A549 (cell line): ENCODE measurements around the gene DXO. TPM values are rescaled to one million over a fixed set of nuclear protein-coding genes. Genes with fewer than 3 reads are reported as not detected.

ENCODE experiments used
- ATAC-seq, 2 experiments: fragments of 200-7000 bp in 1 of 2; fragments of >200 bp in 1 of 2; cut with Nextera tagmentation in 1 of 2; cut with Tn5 transposase in 1 of 2; 3 replicates each; pipeline versions ENCODE4 v1.8.0 to v1.9.1; 2018 to 2020; ENCODE audit warnings: mild to moderate bottlenecking in 1 of 2, moderate library complexity in 1 of 2
- CTCF ChIA-PET: fragments of 300-600 bp; sonication (Branson Sonifier 250); formaldehyde crosslinking; extraction: SDS; loops from one replicate; lab custom pipeline; 2021; ENCODE audit warnings: antibody characterized with exemption, inconsistent platforms; lab: Yijun Ruan, JAX
- POLR2A ChIA-PET: fragments of 350-600 bp; formaldehyde crosslinking; extraction: SDS; loops from one replicate; lab custom pipeline; 2021; ENCODE audit warnings: antibody characterized with exemption, inconsistent platforms; lab: Yijun Ruan, JAX
- DNase-seq, 2 experiments: peaks; one replicate each; pipeline versions ENCODE4 v3.0.0 to v3.0.0-alpha.2; 2011 to 2016; ENCODE audit warnings: low read depth in 1 of 2, low spot score in 1 of 2
- FAIRE-seq: peaks from 2 replicates; lab custom pipeline; 2011; peaks lifted over from hg19 to GRCh38; lab: Jason Lieb, UNC
- H3K27ac ChIP-seq, 2 experiments: fragments of >200 bp; sonication (Bioruptor Twin); formaldehyde crosslinking; 3 replicates each; pipeline ENCODE4 v1.5.1; 2016 to 2017
- H3K4me1 ChIP-seq: fragments of >200 bp; sonication (Bioruptor Twin); formaldehyde crosslinking; 3 replicates; pipeline ENCODE4 v1.6.1; 2016
- H3K4me2 ChIP-seq: fragments of >200 bp; sonication (Bioruptor Twin); formaldehyde crosslinking; 3 replicates; pipeline ENCODE4 v1.6.1; 2016
- H3K4me3 ChIP-seq: fragments of >200 bp; sonication (Bioruptor Twin); formaldehyde crosslinking; 3 replicates; pipeline ENCODE4 v1.5.1; 2016
- H3K9me3 ChIP-seq: fragments of >200 bp; sonication (Bioruptor Twin); formaldehyde crosslinking; 3 replicates; pipeline ENCODE4 v1.6.1; 2016
- CBX8 ChIP-seq: fragments of 200-600 bp; sonication (generic); IDR thresholded peaks from 2 replicates; pipeline ENCODE4 v1.6.1; 2016
- CEBPB ChIP-seq, 2 experiments: fragments of >200 bp in 1 of 2; sonication (Bioruptor Twin) in 1 of 2; formaldehyde crosslinking in 1 of 2; IDR thresholded peaks; 2 replicates each; pipeline ENCODE4 v1.6.1; 2012 to 2016
- CHD2 ChIP-seq: fragments of 150-350 bp; IDR thresholded peaks from 2 replicates; pipeline ENCODE4 v1.6.1; 2014; ENCODE audit warnings: low read length; ENCODE audit not compliant: partially characterized antibody
- CHD4 ChIP-seq: fragments of 200-600 bp; sonication (generic); IDR thresholded peaks from 2 replicates; pipeline ENCODE4 v1.6.1; 2016; ENCODE audit warnings: antibody characterized with exemption, mild to moderate bottlenecking, borderline replicate concordance
- FOXS1 ChIP-seq: fragments of 250-450 bp; sonication (Bioruptor Pico); IDR thresholded peaks from 2 replicates; pipeline ENCODE4 v1.5.0; 2020; ENCODE audit warnings: mild to moderate bottlenecking, moderate library complexity
- GATA3 ChIP-seq: IDR thresholded peaks from 2 replicates; pipeline ENCODE4 v1.6.1; 2012; ENCODE audit warnings: borderline replicate concordance
- HDAC2 ChIP-seq: fragments of 200-600 bp; sonication (generic); IDR thresholded peaks from 2 replicates; pipeline ENCODE4 v1.6.1; 2016
- HEYL ChIP-seq: fragments of 250-450 bp; sonication (Bioruptor Pico); IDR thresholded peaks from 2 replicates; pipeline ENCODE4 v1.8.0; 2021; ENCODE audit warnings: mild to moderate bottlenecking, moderate library complexity
- HOXB13 ChIP-seq: fragments of 250-450 bp; sonication (Bioruptor Pico); IDR thresholded peaks from 2 replicates; pipeline ENCODE4 v1.5.0; 2020; ENCODE audit warnings: low read depth, mild to moderate bottlenecking, moderate library complexity
- MAFK ChIP-seq: fragments of 450-650 bp; IDR thresholded peaks from 2 replicates; pipeline ENCODE4 v1.6.1; 2014; ENCODE audit not compliant: partially characterized antibody
- MAZ ChIP-seq: fragments of 150-350 bp; IDR thresholded peaks from 2 replicates; pipeline ENCODE4 v1.6.1; 2014; ENCODE audit warnings: antibody characterized with exemption, low read depth, low read length, borderline replicate concordance
- MYC ChIP-seq: IDR thresholded peaks from 2 replicates; pipeline ENCODE4 v1.6.1; 2012; ENCODE audit warnings: mild to moderate bottlenecking, inconsistent platforms, low read length, improper control_type of control experiment, borderline replicate concordance
- RARB ChIP-seq: fragments of 250-450 bp; sonication (Bioruptor Pico); IDR thresholded peaks from 2 replicates; pipeline ENCODE4 v1.8.0; 2021; ENCODE audit warnings: mild to moderate bottlenecking, moderate library complexity
- SMC3 ChIP-seq: fragments of >200 bp; sonication (Bioruptor Twin); formaldehyde crosslinking; IDR thresholded peaks from 3 replicates; pipeline ENCODE4 v1.6.1; 2018; ENCODE audit warnings: inconsistent platforms
- SREBF2 ChIP-seq: fragments of 450-650 bp; IDR thresholded peaks from 2 replicates; pipeline ENCODE4 v1.6.1; 2014; ENCODE audit warnings: mild to moderate bottlenecking, moderate library complexity
- TFCP2L1 ChIP-seq: fragments of 250-450 bp; sonication (Bioruptor Pico); IDR thresholded peaks from 2 replicates; pipeline ENCODE4 v1.5.0; 2021; ENCODE audit warnings: mild to moderate bottlenecking
- ZC3H11A ChIP-seq: fragments of 450-650 bp; IDR thresholded peaks from 2 replicates; pipeline ENCODE4 v1.6.1; 2014; ENCODE audit warnings: antibody characterized with exemption, mild to moderate bottlenecking
- ZNF302 ChIP-seq: fragments of 250-450 bp; sonication (Bioruptor Pico); IDR thresholded peaks from 2 replicates; pipeline ENCODE4 v1.9.0; 2021; ENCODE audit warnings: inconsistent platforms, mild to moderate bottlenecking, moderate library complexity
- WGBS: methylation state at CpG from one replicate; pipeline ENCODE4 v1.1.6; 2017; ENCODE audit errors: missing lambda C conversion rate; 5-methylcytosine and 5-hydroxymethylcytosine counted together
- polyA plus RNA-seq, 4 experiments: library from polyadenylated mRNA; depleted of rRNA in 3 of 4; stranded (reverse); fragments of >200 nt; fragmentation: RNase III in 1 of 4; extraction: RNeasy Plus Mini Kit Qiagen cat#74134 plus additional on column Dnase treatment in 1 of 4; gene quantifications; 2 replicates in 3 of 4; 3 replicates in 1 of 4; pipeline ENCODE4 v1.2.3, GENCODE V29; 2011 to 2017
- TF ChIP-seq, protein P1 (sequence below): IDR thresholded peaks from 2 replicates; pipeline ENCODE4 v1.6.1; 2012
- TF ChIP-seq, protein P2 (sequence below): IDR thresholded peaks from 2 replicates; pipeline ENCODE4 v1.6.1; 2012
- TF ChIP-seq, protein P3 (sequence below): fragments of >200 bp; sonication (Bioruptor Twin); formaldehyde crosslinking; IDR thresholded peaks from 3 replicates; pipeline ENCODE4 v1.5.1; 2016
- TF ChIP-seq, protein P4 (sequence below): fragments of >200 bp; sonication (Bioruptor Twin); formaldehyde crosslinking; IDR thresholded peaks from 3 replicates; pipeline ENCODE4 v1.6.1; 2016
- TF ChIP-seq, protein P5 (sequence below): fragments of 250-450 bp; sonication (Bioruptor Pico); IDR thresholded peaks from 2 replicates; pipeline ENCODE4 v1.5.0; 2021; ENCODE audit warnings: mild to moderate bottlenecking, moderate library complexity, borderline replicate concordance

Gene DXO
- polyA plus RNA-seq, 2 of the 4 experiments (the other 2 are of a cell fraction), result 12.7 to 15.6 TPM

DNA sequence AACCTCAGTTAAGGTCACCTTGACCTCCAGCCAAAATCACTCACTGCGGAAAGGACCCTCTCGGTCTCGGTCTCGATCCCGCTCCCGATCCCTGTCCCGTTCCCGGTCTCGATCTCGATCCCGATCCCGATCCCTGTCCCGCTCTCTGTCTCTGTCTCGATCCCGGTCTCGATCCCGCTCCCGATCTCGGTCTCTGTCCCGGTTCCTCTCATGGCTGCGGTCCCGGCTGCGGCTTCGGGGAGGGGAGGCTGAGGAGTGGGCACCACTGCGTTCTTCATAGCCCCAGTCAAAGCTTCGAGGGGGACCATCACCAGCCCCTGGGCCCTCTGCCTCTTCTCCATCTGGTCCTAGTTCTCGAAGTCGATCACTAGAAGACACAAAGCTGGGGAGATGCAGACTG is 17.4 kb downstream of the DXO start:
- H3K27ac ChIP-seq, result no peak overlapping the region
- H3K4me1 ChIP-seq, result peaks cover 9% of the 10 kb centered on the region; the same call in 2 of the 3 replicates
- no peak overlapping the region for H3K4me2 ChIP-seq
- ChIA-PET POLR2A (no interaction called here), CTCF (interaction anchor here (0.9 to 3.2 kb wide), 2 partner anchors 25 to 57 kb away, joined by 4 to 14 read pairs; partner anchors contain the start of gene EHMT2)
- FAIRE-seq, result no peak
- WGBS, result 98% methylated on average over 28 of the region's 28 CpGs
- no peak for ATAC-seq
- no peaks in the 10 kb centered on the region for H3K9me3 ChIP-seq
- TF ChIP-seq, protein P1, sequence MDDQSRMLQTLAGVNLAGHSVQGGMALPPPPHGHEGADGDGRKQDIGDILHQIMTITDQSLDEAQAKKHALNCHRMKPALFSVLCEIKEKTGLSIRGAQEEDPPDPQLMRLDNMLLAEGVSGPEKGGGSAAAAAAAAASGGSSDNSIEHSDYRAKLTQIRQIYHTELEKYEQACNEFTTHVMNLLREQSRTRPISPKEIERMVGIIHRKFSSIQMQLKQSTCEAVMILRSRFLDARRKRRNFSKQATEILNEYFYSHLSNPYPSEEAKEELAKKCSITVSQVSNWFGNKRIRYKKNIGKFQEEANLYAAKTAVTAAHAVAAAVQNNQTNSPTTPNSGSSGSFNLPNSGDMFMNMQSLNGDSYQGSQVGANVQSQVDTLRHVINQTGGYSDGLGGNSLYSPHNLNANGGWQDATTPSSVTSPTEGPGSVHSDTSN, result no peak
- TF ChIP-seq HOXB13 (CRISPR knock-in tag), result no peak
- TF ChIP-seq, protein P2, sequence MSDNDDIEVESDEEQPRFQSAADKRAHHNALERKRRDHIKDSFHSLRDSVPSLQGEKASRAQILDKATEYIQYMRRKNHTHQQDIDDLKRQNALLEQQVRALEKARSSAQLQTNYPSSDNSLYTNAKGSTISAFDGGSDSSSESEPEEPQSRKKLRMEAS, result no peak
- TF ChIP-seq CBX8, result no peak
- TF ChIP-seq ZC3H11A, result no peak
- TF ChIP-seq SMC3, result no peak
- TF ChIP-seq TFCP2L1 (CRISPR knock-in tag), result no peak
- no peak for TF ChIP-seq FOXS1 (CRISPR knock-in tag)
- no peak for TF ChIP-seq CHD2
- no peak for TF ChIP-seq GATA3
- no peak for TF ChIP-seq RARB
- H3K4me3 ChIP-seq, result no peak overlapping the region
- DNase-seq, result no peak

DNA sequence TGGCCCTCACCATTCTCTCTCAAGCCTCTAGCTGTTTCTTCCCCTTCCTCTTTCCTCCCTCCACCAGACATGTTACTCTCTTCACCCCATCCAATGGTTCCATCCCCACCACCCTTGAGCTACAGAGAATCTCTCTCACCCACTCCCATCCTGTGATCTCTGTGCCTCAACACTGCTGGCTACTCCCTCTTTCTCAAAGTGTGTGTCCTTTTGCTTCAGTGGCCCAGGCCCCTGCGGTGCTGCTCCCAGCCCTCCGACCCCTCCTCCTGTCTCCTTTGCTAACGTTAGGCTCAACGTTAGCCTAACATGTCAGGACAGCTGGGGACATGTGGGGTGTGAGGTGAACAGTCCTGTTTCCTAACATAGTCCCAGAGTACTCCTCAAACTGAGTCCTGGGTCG is 19.0 kb downstream of the DXO start:
- Histone ChIP-seq H3K4me2 (no peak overlapping the region), H3K4me1 (peaks cover 6% of the 10 kb centered on the region; the same call in 1 of the 3 replicates), H3K4me3 (no peak overlapping the region), H3K27ac (no peak overlapping the region), H3K9me3 (no peaks in the 10 kb centered on the region)
- peak in 1 of 2 experiments; percentile 11; a peak in 2 of 6 replicates for ATAC-seq
- ChIA-PET CTCF (interaction anchor here (0.6 to 3.9 kb wide), 30 partner anchors 9 to 326 kb away, joined by 3 to 26 read pairs (median 6); partner anchors contain the start of genes DXO, EHMT2, LY6G5B and ZBTB12), POLR2A (interaction anchor here (1.0 to 1.7 kb wide), 4 partner anchors 13 to 77 kb away, joined by 3 to 6 read pairs (median 4); partner anchors contain the start of gene DXO)
- DNase-seq, result no peak
- no peak for FAIRE-seq
- TF ChIP-seq, protein P3, sequence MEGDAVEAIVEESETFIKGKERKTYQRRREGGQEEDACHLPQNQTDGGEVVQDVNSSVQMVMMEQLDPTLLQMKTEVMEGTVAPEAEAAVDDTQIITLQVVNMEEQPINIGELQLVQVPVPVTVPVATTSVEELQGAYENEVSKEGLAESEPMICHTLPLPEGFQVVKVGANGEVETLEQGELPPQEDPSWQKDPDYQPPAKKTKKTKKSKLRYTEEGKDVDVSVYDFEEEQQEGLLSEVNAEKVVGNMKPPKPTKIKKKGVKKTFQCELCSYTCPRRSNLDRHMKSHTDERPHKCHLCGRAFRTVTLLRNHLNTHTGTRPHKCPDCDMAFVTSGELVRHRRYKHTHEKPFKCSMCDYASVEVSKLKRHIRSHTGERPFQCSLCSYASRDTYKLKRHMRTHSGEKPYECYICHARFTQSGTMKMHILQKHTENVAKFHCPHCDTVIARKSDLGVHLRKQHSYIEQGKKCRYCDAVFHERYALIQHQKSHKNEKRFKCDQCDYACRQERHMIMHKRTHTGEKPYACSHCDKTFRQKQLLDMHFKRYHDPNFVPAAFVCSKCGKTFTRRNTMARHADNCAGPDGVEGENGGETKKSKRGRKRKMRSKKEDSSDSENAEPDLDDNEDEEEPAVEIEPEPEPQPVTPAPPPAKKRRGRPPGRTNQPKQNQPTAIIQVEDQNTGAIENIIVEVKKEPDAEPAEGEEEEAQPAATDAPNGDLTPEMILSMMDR, result no peak
- TF ChIP-seq SMC3, result no peak
- TF ChIP-seq, protein P4, sequence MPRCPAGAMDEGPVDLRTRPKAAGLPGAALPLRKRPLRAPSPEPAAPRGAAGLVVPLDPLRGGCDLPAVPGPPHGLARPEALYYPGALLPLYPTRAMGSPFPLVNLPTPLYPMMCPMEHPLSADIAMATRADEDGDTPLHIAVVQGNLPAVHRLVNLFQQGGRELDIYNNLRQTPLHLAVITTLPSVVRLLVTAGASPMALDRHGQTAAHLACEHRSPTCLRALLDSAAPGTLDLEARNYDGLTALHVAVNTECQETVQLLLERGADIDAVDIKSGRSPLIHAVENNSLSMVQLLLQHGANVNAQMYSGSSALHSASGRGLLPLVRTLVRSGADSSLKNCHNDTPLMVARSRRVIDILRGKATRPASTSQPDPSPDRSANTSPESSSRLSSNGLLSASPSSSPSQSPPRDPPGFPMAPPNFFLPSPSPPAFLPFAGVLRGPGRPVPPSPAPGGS, result no peak
- no peak for TF ChIP-seq RARB
- no peak for TF ChIP-seq CHD4
- TF ChIP-seq ZNF302 (CRISPR knock-in tag), result no peak
- TF ChIP-seq MAZ, result no peak
- TF ChIP-seq MAFK, result no peak
- no peak for TF ChIP-seq HEYL
- TF ChIP-seq SREBF2, result no peak
- no peak for TF ChIP-seq CEBPB (IDR thresholded peaks at IDR 0.05)
- no peak for TF ChIP-seq ZC3H11A
- TF ChIP-seq, protein P5, sequence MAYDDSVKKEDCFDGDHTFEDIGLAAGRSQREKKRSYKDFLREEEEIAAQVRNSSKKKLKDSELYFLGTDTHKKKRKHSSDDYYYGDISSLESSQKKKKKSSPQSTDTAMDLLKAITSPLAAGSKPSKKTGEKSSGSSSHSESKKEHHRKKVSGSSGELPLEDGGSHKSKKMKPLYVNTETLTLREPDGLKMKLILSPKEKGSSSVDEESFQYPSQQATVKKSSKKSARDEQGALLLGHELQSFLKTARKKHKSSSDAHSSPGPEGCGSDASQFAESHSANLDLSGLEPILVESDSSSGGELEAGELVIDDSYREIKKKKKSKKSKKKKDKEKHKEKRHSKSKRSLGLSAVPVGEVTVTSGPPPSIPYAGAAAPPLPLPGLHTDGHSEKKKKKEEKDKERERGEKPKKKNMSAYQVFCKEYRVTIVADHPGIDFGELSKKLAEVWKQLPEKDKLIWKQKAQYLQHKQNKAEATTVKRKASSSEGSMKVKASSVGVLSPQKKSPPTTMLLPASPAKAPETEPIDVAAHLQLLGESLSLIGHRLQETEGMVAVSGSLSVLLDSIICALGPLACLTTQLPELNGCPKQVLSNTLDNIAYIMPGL (CRISPR knock-in tag), result no peak
- TF ChIP-seq CBX8, result no peak
- no peak for TF ChIP-seq HDAC2
- no peak for TF ChIP-seq MYC
- WGBS, result 75% methylated on average over 5 of the region's 5 CpGs
